Stomach (tissue), 9 donors: ENCODE results near the gene RFX4. TPM values are rescaled to one million over a fixed set of nuclear protein-coding genes. Genes with fewer than 3 reads are reported as not detected.

Experiments used
- DNase-seq, 2 donors: peaks; one replicate each; pipeline versions ENCODE4 v3.0.0 to v3.0.0-alpha.2; 2013 to 2019
- H3K27ac ChIP-seq, 5 donors: fragments of 200-600 bp in 4 of 5; sonication (generic) in 4 of 5; one replicate each; pipeline ENCODE4 v1.5.1; 2013 to 2019; ENCODE audit warnings: mild to moderate bottlenecking in 1 of 5, moderate library complexity in 1 of 5
- H3K27me3 ChIP-seq, 3 donors: fragments of 200-600 bp; sonication (generic); one replicate each; pipeline ENCODE4 v1.5.1; 2017 to 2019; ENCODE audit warnings: mixed run types in 1 of 3
- H3K36me3 ChIP-seq, 4 donors: fragments of 200-600 bp; sonication (generic); 1 replicate in 3 of 4; 2 replicates in 1 of 4; pipeline ENCODE4 v1.5.1; 2016 to 2019
- H3K4me1 ChIP-seq, 4 donors: fragments of 200-600 bp; sonication (generic); one replicate each; pipeline ENCODE4 v1.5.1; 2016 to 2019
- H3K4me3 ChIP-seq, 4 donors: fragments of 200-600 bp; sonication (generic) in 3 of 4; one replicate each; pipeline ENCODE4 v1.5.1; 2016 to 2019; ENCODE audit warnings: mild to moderate bottlenecking in 1 of 4
- H3K9me3 ChIP-seq, 4 donors: fragments of 200-600 bp; sonication (generic); one replicate each; pipeline ENCODE4 v1.5.1; 2016 to 2019
- EP300 ChIP-seq: sonication (generic); formaldehyde crosslinking; IDR thresholded peaks from one replicate; pipeline ENCODE4 v1.6.1; 2017; ENCODE audit warnings: antibody characterized with exemption
- POLR2A ChIP-seq, 4 donors: fragments of 450-650 bp; IDR thresholded peaks; one replicate each; pipeline ENCODE4 v1.6.1; 2016; ENCODE audit warnings: antibody characterized with exemption in 4 of 4, control low read depth in 2 of 4, mild to moderate bottlenecking in 1 of 4, moderate library complexity in 1 of 4
- POLR2AphosphoS5 ChIP-seq, 3 donors: sonication (generic); formaldehyde crosslinking; IDR thresholded peaks; one replicate each; pipeline ENCODE4 v1.6.1; 2016; ENCODE audit warnings: antibody characterized with exemption in 3 of 3
- WGBS, 5 donors: extraction: QIAGEN DNeasy Blood & Tissue Kit in 3 of 5; methylation state at CpG; one replicate each; pipeline versions ENCODE4 v1.1.5 to v1.1.7; 2013 to 2018; 5-methylcytosine and 5-hydroxymethylcytosine counted together
- intact Hi-C: fragments of 100-400 bp; cut with DNase I; formaldehyde crosslinking; loops from one replicate; pipeline ENCODE4 v1.15.1; 2023; ENCODE audit warnings: low total_unique reads
- polyA plus RNA-seq, 3 donors: library from polyadenylated mRNA; stranded (reverse); fragments of 200-250 nt; gene quantifications; one replicate each; pipeline ENCODE4 v1.2.3, GENCODE V29; 2013
- total RNA-seq, 5 donors: library from RNA; depleted of rRNA; stranded (reverse); fragments of >200 nt; gene quantifications; one replicate each; pipeline versions ENCODE4 v1.1.0 to v1.2.3, GENCODE V29; 2014 to 2016
- TF ChIP-seq, protein P1 (sequence below), 7 experiments: fragments of 450-650 bp in 4 of 7; fragments of 200-600 bp in 3 of 7; sonication (generic) in 3 of 7; IDR thresholded peaks; one replicate each; pipeline ENCODE4 v1.5.1; 2016 to 2019; ENCODE audit warnings: antibody characterized with exemption in 7 of 7, control low read depth in 2 of 7, mild to moderate bottlenecking in 1 of 7
- donor health status: healthy with polysubstance abuse.
- donor health status: Bipolar disorder and iron deficiency.
- donor health status: healthy.

RFX4 gene
- total and polyA plus RNA-seq, 8 donors: not detected

DNA sequence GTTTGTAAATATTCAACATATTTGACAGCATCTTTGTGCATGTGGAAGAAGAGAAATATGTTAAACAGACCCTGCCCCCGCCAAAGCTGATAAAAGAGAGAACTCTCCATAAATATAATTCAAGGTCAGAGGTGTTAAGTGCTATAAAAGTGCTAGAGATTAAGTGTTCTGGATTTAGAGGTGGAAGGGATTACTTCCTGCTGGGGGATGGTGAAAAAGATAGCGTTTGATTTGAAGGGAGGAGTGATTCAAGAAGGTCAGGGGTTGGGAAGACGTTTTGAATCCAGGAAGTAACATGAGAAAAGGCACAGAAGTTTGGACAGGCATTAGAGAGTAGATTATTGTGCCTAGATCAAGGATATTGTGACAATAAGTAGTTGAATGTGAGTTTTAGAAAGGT lies 221.9 kb downstream of the RFX4 start:
- no peaks in the 10 kb centered on the region for H3K9me3 ChIP-seq
- peaks cover 0 to 23% (median 21%) of the 10 kb centered on the region in 4 donors for H3K36me3 ChIP-seq
- H3K4me3 ChIP-seq: no peak overlapping the region
- intact Hi-C loops: no loop called here
- no peak for TF ChIP-seq POLR2AphosphoS5 (IDR thresholded peaks at IDR 0.05)
- no peak for TF ChIP-seq EP300
- TF ChIP-seq, protein P1, sequence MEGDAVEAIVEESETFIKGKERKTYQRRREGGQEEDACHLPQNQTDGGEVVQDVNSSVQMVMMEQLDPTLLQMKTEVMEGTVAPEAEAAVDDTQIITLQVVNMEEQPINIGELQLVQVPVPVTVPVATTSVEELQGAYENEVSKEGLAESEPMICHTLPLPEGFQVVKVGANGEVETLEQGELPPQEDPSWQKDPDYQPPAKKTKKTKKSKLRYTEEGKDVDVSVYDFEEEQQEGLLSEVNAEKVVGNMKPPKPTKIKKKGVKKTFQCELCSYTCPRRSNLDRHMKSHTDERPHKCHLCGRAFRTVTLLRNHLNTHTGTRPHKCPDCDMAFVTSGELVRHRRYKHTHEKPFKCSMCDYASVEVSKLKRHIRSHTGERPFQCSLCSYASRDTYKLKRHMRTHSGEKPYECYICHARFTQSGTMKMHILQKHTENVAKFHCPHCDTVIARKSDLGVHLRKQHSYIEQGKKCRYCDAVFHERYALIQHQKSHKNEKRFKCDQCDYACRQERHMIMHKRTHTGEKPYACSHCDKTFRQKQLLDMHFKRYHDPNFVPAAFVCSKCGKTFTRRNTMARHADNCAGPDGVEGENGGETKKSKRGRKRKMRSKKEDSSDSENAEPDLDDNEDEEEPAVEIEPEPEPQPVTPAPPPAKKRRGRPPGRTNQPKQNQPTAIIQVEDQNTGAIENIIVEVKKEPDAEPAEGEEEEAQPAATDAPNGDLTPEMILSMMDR (IDR thresholded peaks at IDR 0.05): no peak
- no peak for TF ChIP-seq POLR2A (IDR thresholded peaks at IDR 0.05)
- WGBS, 5 donors: 42 to 56% (median 56%) methylated on average over 3 of the region's 3 CpGs
- no peaks in the 10 kb centered on the region for H3K27me3 ChIP-seq
- no peaks in the 10 kb centered on the region for H3K4me1 ChIP-seq
- no peak overlapping the region for H3K27ac ChIP-seq
- no peak for DNase-seq

Other genes starting within 250 kb of the RFX4 start
- gene POLR3B, start 225.3 kb upstream of the RFX4 start, total RNA-seq: 10 to 100 TPM in 2 of 5 donors, 1 to 10 TPM in 2, under 1 TPM in 1; 0.87 to 31.2 (median 8.8) TPM
- 1 to 10 TPM; 2.3 to 2.9 (median 2.4) TPM for gene POLR3B, start 225.3 kb upstream of the RFX4 start, polyA plus RNA-seq
- gene RIC8B, start 191.7 kb downstream of the RFX4 start, total RNA-seq: 10 to 100 TPM in 3 of 5 donors, 1 to 10 TPM in 2; 2.9 to 71.0 (median 19.8) TPM
- gene RIC8B, start 191.7 kb downstream of the RFX4 start, polyA plus RNA-seq: 1 to 10 TPM; 2.2 to 7.5 (median 2.7) TPM